Parathyroid adenoma (tissue), 2 donors: ENCODE data around the gene EPHA1.

Experiments used
- H2AFZ ChIP-seq: fragments of 300-600 bp; sonication (generic); one replicate; pipeline ENCODE4 v1.7.0; 2017; ENCODE audit warnings: antibody characterized with exemption, mild to moderate bottlenecking
- H3K27ac ChIP-seq: fragments of 300-600 bp; sonication (generic); one replicate; pipeline ENCODE4 v1.7.0; 2017
- H3K27me3 ChIP-seq: fragments of 300-600 bp; sonication (generic); one replicate; pipeline ENCODE4 v1.7.0; 2017; ENCODE audit warnings: low read length; ENCODE audit not compliant: control insufficient read depth, insufficient read depth
- H3K36me3 ChIP-seq: fragments of 300-600 bp; sonication (generic); one replicate; pipeline ENCODE4 v1.7.0; 2017; ENCODE audit warnings: low read length; ENCODE audit not compliant: control insufficient read depth, insufficient read depth
- H3K4me1 ChIP-seq: fragments of 300-600 bp; sonication (generic); one replicate; pipeline ENCODE4 v1.7.0; 2017; ENCODE audit warnings: control low read depth
- H3K4me2 ChIP-seq: fragments of 300-600 bp; sonication (generic); one replicate; pipeline ENCODE4 v1.7.0; 2017; ENCODE audit warnings: low read length
- H3K4me3 ChIP-seq: fragments of 300-600 bp; sonication (generic); one replicate; pipeline ENCODE4 v1.7.0; 2017; ENCODE audit warnings: low read depth, low read length
- H3K79me2 ChIP-seq: fragments of 300-600 bp; sonication (generic); one replicate; pipeline ENCODE4 v1.7.0; 2017; ENCODE audit warnings: control low read depth
- H3K9ac ChIP-seq: fragments of 300-600 bp; sonication (generic); one replicate; pipeline ENCODE4 v1.7.0; 2017; ENCODE audit warnings: mild to moderate bottlenecking
- H3K9me3 ChIP-seq: fragments of 300-600 bp; sonication (generic); one replicate; pipeline ENCODE4 v1.7.0; 2017; ENCODE audit warnings: low read length; ENCODE audit not compliant: control insufficient read depth
- CTCF ChIP-seq: fragments of 300-600 bp; sonication (generic); IDR thresholded peaks from one replicate; pipeline ENCODE4 v1.7.0; 2017; ENCODE audit warnings: antibody characterized with exemption, mild to moderate bottlenecking
- donor health status: primary hyperparathyroidism.

Gene EPHA1

GRCh38 chr7:143449793-143450192 is 41.1 kb upstream of the EPHA1 start:
- Histone ChIP-seq H3K4me3 (no peak overlapping the region), H3K9ac (no peak overlapping the region), H2AFZ (no peak overlapping the region), H3K36me3 (no peaks in the 10 kb centered on the region), H3K9me3 (no peaks in the 10 kb centered on the region), H3K4me2 (no peak overlapping the region), H3K27me3 (no peaks in the 10 kb centered on the region), H3K79me2 (no peaks in the 10 kb centered on the region), H3K4me1 (peaks cover 4% of the 10 kb centered on the region), H3K27ac (no peak overlapping the region)
- TF ChIP-seq CTCF = no peak

GRCh38 chr7:143448429-143448828 is 39.8 kb upstream of the EPHA1 start:
- no peaks in the 10 kb centered on the region for H3K27me3 ChIP-seq
- no peak overlapping the region for H3K4me3 ChIP-seq
- no peaks in the 10 kb centered on the region for H3K36me3 ChIP-seq
- no peaks in the 10 kb centered on the region for H3K9me3 ChIP-seq
- no peak overlapping the region for H3K9ac ChIP-seq
- no peak for TF ChIP-seq CTCF
- H3K4me2 ChIP-seq = no peak overlapping the region
- no peak overlapping the region for H3K27ac ChIP-seq
- no peak overlapping the region for H2AFZ ChIP-seq
- no peaks in the 10 kb centered on the region for H3K79me2 ChIP-seq
- no peaks in the 10 kb centered on the region for H3K4me1 ChIP-seq

- Histone ChIP-seq H3K4me1 (no peaks in the 10 kb centered on the region), H3K36me3 (no peaks in the 10 kb centered on the region), H3K79me2 (no peaks in the 10 kb centered on the region), H3K9me3 (no peaks in the 10 kb centered on the region), H3K27ac (no peak overlapping the region), H3K9ac (no peak overlapping the region), H3K27me3 (no peaks in the 10 kb centered on the region), H2AFZ (no peak overlapping the region), H3K4me3 (no peak overlapping the region), H3K4me2 (no peak overlapping the region)
- no peak for TF ChIP-seq CTCF
These were observed 38.8 kb upstream of the EPHA1 start for GRCh38 chr7:143447466-143447865.

- no peak for TF ChIP-seq CTCF
- Histone ChIP-seq H3K4me2 (no peak overlapping the region), H3K9me3 (no peaks in the 10 kb centered on the region)
These were observed 36.1 kb upstream of the EPHA1 start for GRCh38 chr7:143444785-143445184.

GRCh38 chr7:143444063-143444782 is 35.6 kb upstream of the EPHA1 start:
- Histone ChIP-seq H3K4me3 (no peak overlapping the region), H3K9ac (no peak overlapping the region), H3K27ac (no peak overlapping the region), H3K36me3 (no peaks in the 10 kb centered on the region), H3K4me2 (no peak overlapping the region), H3K27me3 (no peaks in the 10 kb centered on the region), H3K4me1 (no peaks in the 10 kb centered on the region), H3K79me2 (no peaks in the 10 kb centered on the region), H2AFZ (no peak overlapping the region), H3K9me3 (no peaks in the 10 kb centered on the region)
- no peak for TF ChIP-seq CTCF

More at GRCh38 chr7:143444785-143445184, 36.1 kb upstream of the EPHA1 start:
- Histone ChIP-seq H3K4me3 (no peak overlapping the region), H2AFZ (no peak overlapping the region), H3K79me2 (no peaks in the 10 kb centered on the region), H3K9ac (no peak overlapping the region), H3K4me1 (no peaks in the 10 kb centered on the region), H3K36me3 (no peaks in the 10 kb centered on the region), H3K27me3 (no peaks in the 10 kb centered on the region), H3K27ac (no peak overlapping the region)
